ENCODE data around the gene ADGRF3. TPM values are rescaled to one million over a fixed set of nuclear protein-coding genes. Genes with fewer than 3 reads are reported as not detected.
A peak's percentile ranks its signal among the peaks of the same experiment; 100 is the strongest.
"Not testable (repeated sequence)": the region's sequence is repeated elsewhere in the genome, so short reads cannot be mapped to it uniquely, and the experiment has no call there.

ADGRF3 gene
- total RNA-seq = 1 to 10 TPM; 2.3 to 2.5 TPM

GRCh38 chr2:26346454-26347053 is at the start of gene ADGRF3:
Gene ADGRF3, minus strand, starts transcription at chr2:26346789. Its CDS starts 555 bp downstream, at chr2:26346234.
- H3K27ac Mint-ChIP-seq = peak within 1 kb of the TSS; percentile 89
- H3K4me3 Mint-ChIP-seq = peak within 1 kb of the TSS; percentile 94
- peak; percentile 72 for DNase-seq
- ChIA-PET POLR2A (interaction anchor here (0.7 to 5.5 kb wide), 22 partner anchors 8 to 1856 kb away, joined by 3 to 66 read pairs (median 4); partner anchors contain the start of genes ASXL2, HADHA, HADHB and KIF3C), CTCF (interaction anchor here (0.6 to 2.7 kb wide), 5 partner anchors 9 to 984 kb away, joined by 3 to 15 read pairs (median 4); no protein-coding TSS in a partner anchor)
- peaks cover 42% of the 10 kb centered on the region for H3K4me1 Mint-ChIP-seq
- no peaks in the 10 kb centered on the region for H3K9me3 Mint-ChIP-seq
- H3K36me3 Mint-ChIP-seq (ENCODE audit: low read depth) = peaks cover 16% of the 10 kb centered on the region
- no peaks in the 10 kb centered on the region for H3K27me3 Mint-ChIP-seq

GRCh38 chr2:26395394-26395793 is 48.8 kb upstream of the ADGRF3 start:
- no peaks in the 10 kb centered on the region for H3K9me3 Mint-ChIP-seq
- H3K4me1 Mint-ChIP-seq = peaks cover 12% of the 10 kb centered on the region
- no peak overlapping the region for H3K27ac Mint-ChIP-seq
- no peak overlapping the region for H3K4me3 Mint-ChIP-seq
- no peaks in the 10 kb centered on the region for H3K27me3 Mint-ChIP-seq
- ChIA-PET POLR2A (interaction anchor here (1.5 kb wide), 1 partner anchor 50 kb away, joined by 5 read pairs; the partner anchor contains the start of gene SELENOI), CTCF (no interaction called here)
- peaks cover 12% of the 10 kb centered on the region for H3K36me3 Mint-ChIP-seq (ENCODE audit: low read depth)
- DNase-seq = no peak

DNA sequence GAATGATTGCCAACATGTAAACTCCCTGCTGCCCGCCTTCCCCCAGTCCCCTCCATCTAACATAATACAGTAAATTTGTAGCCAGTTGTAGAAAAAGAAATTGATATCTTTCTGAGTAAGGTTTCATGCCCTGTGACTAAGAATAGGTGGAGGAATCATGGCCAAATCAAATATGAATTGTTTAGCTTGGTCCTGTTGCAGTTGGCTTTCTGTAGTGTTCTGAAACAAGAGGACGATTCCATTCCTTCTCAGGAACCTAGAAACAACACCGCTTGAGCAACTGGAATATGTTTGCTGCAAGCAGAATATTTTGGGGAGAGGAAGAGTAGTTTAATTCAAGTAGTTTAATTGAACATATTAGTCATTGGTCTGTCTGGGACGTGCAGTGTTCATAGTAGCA is 48.1 kb upstream of the ADGRF3 start:
- Mint-ChIP-seq H3K4me1 (peaks cover 7% of the 10 kb centered on the region), H3K9me3 (no peaks in the 10 kb centered on the region), H3K27me3 (no peaks in the 10 kb centered on the region), H3K36me3 (ENCODE audit: low read depth) (peaks cover 16% of the 10 kb centered on the region), H3K4me3 (no peak overlapping the region), H3K27ac (no peak overlapping the region)
- ChIA-PET POLR2A (no interaction called here), CTCF (no interaction called here)
- no peak for DNase-seq

DNA sequence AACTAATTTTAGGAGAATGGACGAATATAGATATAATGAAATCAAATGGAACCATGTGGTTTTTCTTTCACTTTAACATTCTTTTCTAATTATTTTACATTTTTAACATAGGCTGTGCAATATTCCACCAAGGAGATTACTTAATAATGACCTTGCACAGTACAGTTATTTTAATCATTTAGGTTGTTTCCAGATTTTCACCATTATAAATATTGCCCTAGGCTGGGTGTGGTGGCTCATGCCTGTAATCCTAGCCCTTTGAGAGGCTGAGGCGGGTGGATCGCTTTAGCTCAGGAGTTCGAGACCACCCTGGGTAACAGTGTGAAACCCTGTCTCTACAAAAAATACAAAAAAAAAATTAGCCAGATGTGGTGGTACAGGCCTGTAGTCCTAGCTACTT is 40.6 kb upstream of the ADGRF3 start:
- peaks cover 33% of the 10 kb centered on the region for H3K36me3 Mint-ChIP-seq (ENCODE audit: low read depth)
- CTCF ChIA-PET = interaction anchor here (0.7 kb wide), 2 partner anchors 41 to 1235 kb away, joined by 3 read pairs; partner anchors contain the start of gene ADGRF3
- no peaks in the 10 kb centered on the region for H3K9me3 Mint-ChIP-seq
- no peak overlapping the region for H3K4me3 Mint-ChIP-seq
- no peak overlapping the region for H3K27ac Mint-ChIP-seq
- DNase-seq = no peak
- POLR2A ChIA-PET = interaction anchor here (0.8 kb wide), 1 partner anchor 40 kb away, joined by 3 read pairs; the partner anchor contains the start of gene ADGRF3
- H3K27me3 Mint-ChIP-seq = no peaks in the 10 kb centered on the region
- H3K4me1 Mint-ChIP-seq = peaks cover 7% of the 10 kb centered on the region

- DNase-seq = no peak
- Mint-ChIP-seq H3K27ac (no peak overlapping the region), H3K27me3 (no peaks in the 10 kb centered on the region), H3K36me3 (ENCODE audit: low read depth) (peaks cover 36% of the 10 kb centered on the region), H3K9me3 (no peaks in the 10 kb centered on the region), H3K4me1 (peaks cover 11% of the 10 kb centered on the region), H3K4me3 (no peak overlapping the region)
- ChIA-PET CTCF (no interaction called here), POLR2A (no interaction called here)
Observed at GRCh38 chr2:26384597-26384996, 38.0 kb upstream of the ADGRF3 start.

GRCh38 chr2:26384183-26384582 is 37.6 kb upstream of the ADGRF3 start:
- Mint-ChIP-seq H3K9me3 (no peaks in the 10 kb centered on the region), H3K36me3 (ENCODE audit: low read depth) (peaks cover 35% of the 10 kb centered on the region), H3K27ac (no peak overlapping the region), H3K27me3 (no peaks in the 10 kb centered on the region), H3K4me3 (no peak overlapping the region), H3K4me1 (peaks cover 10% of the 10 kb centered on the region)
- POLR2A ChIA-PET = interaction anchor here (1.5 kb wide), 1 partner anchor 39 kb away, joined by 3 read pairs; the partner anchor contains the start of gene SELENOI
- DNase-seq = no peak
- CTCF ChIA-PET = no interaction called here

DNA sequence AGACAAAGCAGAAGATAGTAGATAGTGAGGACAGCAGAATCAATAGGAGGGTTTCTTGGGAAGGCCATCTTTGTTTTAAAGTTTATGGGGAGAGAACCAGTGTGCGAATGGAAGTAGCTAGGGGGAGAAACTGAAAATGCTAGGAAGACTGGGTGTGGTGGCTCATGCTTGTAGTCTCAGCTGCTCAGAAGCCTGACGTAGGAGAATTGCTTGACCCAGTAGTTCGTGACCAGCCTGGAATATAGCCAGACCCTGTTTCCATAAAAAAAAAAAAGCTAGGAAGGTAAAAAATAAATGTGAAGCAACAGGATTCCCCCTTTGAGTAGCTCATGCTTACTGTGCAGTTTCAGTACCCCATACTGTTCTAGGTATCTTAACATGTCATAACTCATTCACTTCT is 36.0 kb upstream of the ADGRF3 start:
- DNase-seq = no peak
- Mint-ChIP-seq H3K27me3 (no peaks in the 10 kb centered on the region), H3K36me3 (ENCODE audit: low read depth) (peaks cover 42% of the 10 kb centered on the region), H3K27ac (no peak overlapping the region), H3K4me3 (no peak overlapping the region), H3K9me3 (no peaks in the 10 kb centered on the region), H3K4me1 (peaks cover 18% of the 10 kb centered on the region)
- ChIA-PET POLR2A (interaction anchor here (0.8 kb wide), 1 partner anchor 37 kb away, joined by 3 read pairs; no protein-coding TSS in a partner anchor), CTCF (interaction anchor here (1.5 kb wide), 1 partner anchor 8 kb away, joined by 3 read pairs; no protein-coding TSS in a partner anchor)

GRCh38 chr2:26380281-26380680 is 33.7 kb upstream of the ADGRF3 start:
- Mint-ChIP-seq H3K27ac (no peak overlapping the region), H3K27me3 (no peaks in the 10 kb centered on the region), H3K9me3 (no peaks in the 10 kb centered on the region), H3K36me3 (ENCODE audit: low read depth) (peaks cover 44% of the 10 kb centered on the region), H3K4me3 (no peak overlapping the region), H3K4me1 (peaks cover 26% of the 10 kb centered on the region)
- DNase-seq = no peak
- POLR2A ChIA-PET = no interaction called here
- CTCF ChIA-PET = no interaction called here

GRCh38 chr2:26376799-26377198 is 30.2 kb upstream of the ADGRF3 start:
- Mint-ChIP-seq H3K9me3 (no peaks in the 10 kb centered on the region), H3K27ac (peak overlapping the region; percentile 69), H3K4me3 (peak overlapping the region; percentile 36), H3K4me1 (peaks cover 18% of the 10 kb centered on the region), H3K36me3 (ENCODE audit: low read depth) (peaks cover 51% of the 10 kb centered on the region), H3K27me3 (no peaks in the 10 kb centered on the region)
- POLR2A ChIA-PET = interaction anchor here (1.2 kb wide), 1 partner anchor 31 kb away, joined by 4 read pairs; the partner anchor contains the start of gene SELENOI
- DNase-seq = no peak
- CTCF ChIA-PET = no interaction called here

- H3K4me1 Mint-ChIP-seq, H3K27ac Mint-ChIP-seq, H3K9me3 Mint-ChIP-seq, H3K27me3 Mint-ChIP-seq, CTCF ChIA-PET, H3K4me3 Mint-ChIP-seq, DNase-seq, POLR2A ChIA-PET: not testable (repeated sequence)
- H3K36me3 Mint-ChIP-seq (ENCODE audit: low read depth) = peaks cover 62% of the 10 kb centered on the region
Observed at GRCh38 chr2:26370909-26371308, 24.3 kb upstream of the ADGRF3 start.

DNA sequence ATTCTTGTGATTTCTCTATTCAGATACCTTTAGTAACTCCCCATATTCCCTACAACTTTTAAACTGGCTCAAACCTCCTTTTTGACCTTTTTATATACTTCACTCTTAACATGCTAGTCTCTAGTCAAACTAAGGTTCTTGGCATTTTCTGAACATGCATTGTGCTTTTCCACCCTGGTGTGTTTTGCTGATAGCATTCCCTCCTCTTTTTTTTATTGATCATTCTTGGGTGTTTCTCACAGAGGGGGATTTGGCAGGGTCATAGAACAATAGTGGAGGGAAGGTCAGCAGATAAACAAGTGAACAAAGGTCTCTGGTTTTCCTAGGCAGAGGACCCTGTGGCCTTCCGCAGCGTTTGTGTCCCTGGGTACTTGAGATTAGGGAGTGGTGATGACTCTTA is 23.1 kb upstream of the ADGRF3 start:
- CTCF ChIA-PET, H3K4me1 Mint-ChIP-seq, H3K27me3 Mint-ChIP-seq, H3K4me3 Mint-ChIP-seq, H3K27ac Mint-ChIP-seq, DNase-seq, H3K9me3 Mint-ChIP-seq, POLR2A ChIA-PET: not testable (repeated sequence)
- peaks cover 59% of the 10 kb centered on the region for H3K36me3 Mint-ChIP-seq (ENCODE audit: low read depth)

- POLR2A ChIA-PET = no interaction called here
- CTCF ChIA-PET = interaction anchor here (1.0 to 1.1 kb wide), 2 partner anchors 37 to 136 kb away, joined by 3 read pairs; no protein-coding TSS in a partner anchor
Observed at GRCh38 chr2:26366957-26367356, 20.4 kb upstream of the ADGRF3 start.

GRCh38 chr2:26364669-26365068 is 18.1 kb upstream of the ADGRF3 start:
- no peaks in the 10 kb centered on the region for H3K27me3 Mint-ChIP-seq
- H3K4me3 Mint-ChIP-seq = no peak overlapping the region
- H3K4me1 Mint-ChIP-seq = peaks cover 22% of the 10 kb centered on the region
- ChIA-PET POLR2A (no interaction called here), CTCF (no interaction called here)
- no peak for DNase-seq
- no peak overlapping the region for H3K27ac Mint-ChIP-seq
- no peaks in the 10 kb centered on the region for H3K9me3 Mint-ChIP-seq
- H3K36me3 Mint-ChIP-seq (ENCODE audit: low read depth) = peaks cover 47% of the 10 kb centered on the region

More at GRCh38 chr2:26366957-26367356, 20.4 kb upstream of the ADGRF3 start:
- no peak overlapping the region for H3K27ac Mint-ChIP-seq
- no peaks in the 10 kb centered on the region for H3K9me3 Mint-ChIP-seq
- H3K27me3 Mint-ChIP-seq = no peaks in the 10 kb centered on the region
- peaks cover 45% of the 10 kb centered on the region for H3K36me3 Mint-ChIP-seq (ENCODE audit: low read depth)
- no peak for DNase-seq
- peaks cover 15% of the 10 kb centered on the region for H3K4me1 Mint-ChIP-seq
- no peak overlapping the region for H3K4me3 Mint-ChIP-seq
